Pons (tissue), 1 donor: Measurements from ENCODE around the gene TMEM115.

ENCODE experiments used
- DNase-seq: peaks from one replicate; pipeline ENCODE4 v3.0.0-alpha.2; 2016; ENCODE audit warnings: low spot score

Gene TMEM115, protein sequence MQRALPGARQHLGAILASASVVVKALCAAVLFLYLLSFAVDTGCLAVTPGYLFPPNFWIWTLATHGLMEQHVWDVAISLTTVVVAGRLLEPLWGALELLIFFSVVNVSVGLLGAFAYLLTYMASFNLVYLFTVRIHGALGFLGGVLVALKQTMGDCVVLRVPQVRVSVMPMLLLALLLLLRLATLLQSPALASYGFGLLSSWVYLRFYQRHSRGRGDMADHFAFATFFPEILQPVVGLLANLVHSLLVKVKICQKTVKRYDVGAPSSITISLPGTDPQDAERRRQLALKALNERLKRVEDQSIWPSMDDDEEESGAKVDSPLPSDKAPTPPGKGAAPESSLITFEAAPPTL

DNA sequence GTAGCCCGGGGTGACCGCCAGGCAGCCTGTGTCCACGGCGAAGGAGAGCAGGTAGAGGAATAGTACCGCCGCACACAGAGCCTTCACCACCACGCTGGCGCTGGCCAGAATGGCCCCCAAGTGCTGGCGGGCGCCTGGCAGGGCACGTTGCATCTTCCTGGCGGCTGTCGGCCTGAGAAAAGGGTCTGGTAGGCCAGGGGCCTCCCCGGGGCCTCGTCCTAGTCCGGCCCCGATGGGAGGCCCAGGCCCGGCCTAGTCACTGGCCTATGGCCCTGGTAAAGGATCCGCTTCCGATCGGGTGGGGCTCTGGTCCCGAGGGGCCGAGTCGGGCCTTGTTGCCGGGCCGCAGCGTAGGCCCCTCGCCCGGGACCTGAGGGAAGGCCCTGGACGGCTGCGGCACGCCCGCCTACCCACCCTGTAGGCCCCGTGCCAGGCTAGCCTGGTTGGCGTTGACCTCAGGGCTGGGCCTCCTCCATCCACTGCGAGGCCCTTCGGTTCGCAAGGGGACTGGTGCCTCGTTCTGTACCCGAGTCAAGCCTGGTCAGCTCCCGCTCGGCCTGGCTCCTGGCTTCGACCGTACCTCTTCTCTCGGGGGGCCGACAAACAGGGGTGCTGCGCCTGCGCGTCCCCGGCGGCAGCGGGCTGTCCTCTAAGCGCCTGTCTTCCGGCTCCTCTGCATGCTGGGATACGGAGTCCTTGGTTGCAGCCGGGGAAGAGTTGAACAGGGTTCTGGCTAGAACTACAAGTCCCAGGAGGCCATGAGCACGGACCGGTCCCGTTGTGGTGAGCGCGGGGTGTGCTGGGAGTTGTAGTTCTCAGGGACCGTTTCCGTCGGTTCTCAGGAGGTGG is at the start of gene TMEM115:
Gene TMEM115, minus strand, starts transcription at position 611 of the 849 bp plus-strand sequence. Its CDS starts 458 bp downstream, at position 153.
- peak; percentile 100 for DNase-seq

DNA sequence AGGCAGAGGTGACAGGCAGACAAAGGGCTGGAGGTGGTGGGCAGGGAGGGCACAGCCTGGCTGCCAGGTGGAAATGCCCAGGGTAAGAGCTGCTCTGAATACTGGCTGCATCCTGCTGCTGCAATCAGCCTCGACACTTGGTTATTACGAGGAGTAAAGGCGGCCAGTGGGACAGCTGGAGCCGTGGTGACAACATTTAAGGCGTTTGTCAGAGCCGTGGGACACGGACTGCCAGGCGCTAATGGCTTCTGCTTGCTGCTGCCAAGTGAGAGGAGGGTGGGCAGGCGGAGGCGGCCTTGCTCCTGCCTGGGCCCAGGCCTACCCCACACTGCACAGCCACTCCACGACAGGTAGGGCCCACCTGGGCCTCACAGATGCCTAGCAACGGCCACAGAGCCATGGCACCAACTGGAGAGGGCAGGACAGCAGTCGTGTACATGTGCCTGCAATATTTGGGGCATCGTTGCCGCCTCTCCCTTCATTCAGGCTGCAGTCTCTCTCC is 49.2 kb upstream of the TMEM115 start:
- DNase-seq: no peak

DNA sequence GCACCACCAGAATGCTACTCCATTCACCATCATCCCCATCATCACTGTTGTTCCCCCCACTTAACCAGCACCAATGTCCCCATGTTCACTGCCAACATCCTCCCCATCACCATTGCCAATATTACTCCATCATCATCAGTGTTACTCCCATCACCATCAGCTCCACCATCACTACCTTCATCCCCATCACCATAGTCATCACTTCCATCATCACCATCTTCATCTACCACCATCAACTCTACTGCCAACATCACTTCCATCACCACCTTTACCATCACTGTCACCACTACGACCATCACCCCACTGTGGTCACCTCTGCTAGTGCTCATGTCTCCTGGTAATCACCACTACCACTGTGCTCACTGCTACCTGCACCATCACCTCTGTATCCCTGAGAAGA is 47.2 kb upstream of the TMEM115 start:
- DNase-seq: no peak

DNA sequence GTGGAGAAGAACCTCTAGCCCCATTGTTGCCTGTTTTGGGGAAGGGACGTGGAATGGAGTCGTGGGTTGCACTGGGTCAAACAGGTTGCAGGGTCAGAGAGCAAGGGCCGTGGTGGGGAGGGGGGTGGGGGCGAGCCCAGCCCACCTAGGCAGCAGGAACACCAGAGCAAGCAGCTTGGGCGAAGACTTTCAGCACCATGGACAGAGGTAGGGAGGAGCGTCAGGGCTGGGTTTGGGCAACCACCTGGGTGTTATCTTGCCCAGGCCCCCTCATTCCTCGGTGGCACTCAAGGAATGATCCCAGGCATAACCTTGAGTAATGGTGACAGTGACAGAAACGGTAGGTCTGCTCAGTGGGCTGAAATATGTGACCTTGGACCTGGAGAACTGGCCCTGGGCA is 45.9 kb upstream of the TMEM115 start:
- no peak for DNase-seq

DNA sequence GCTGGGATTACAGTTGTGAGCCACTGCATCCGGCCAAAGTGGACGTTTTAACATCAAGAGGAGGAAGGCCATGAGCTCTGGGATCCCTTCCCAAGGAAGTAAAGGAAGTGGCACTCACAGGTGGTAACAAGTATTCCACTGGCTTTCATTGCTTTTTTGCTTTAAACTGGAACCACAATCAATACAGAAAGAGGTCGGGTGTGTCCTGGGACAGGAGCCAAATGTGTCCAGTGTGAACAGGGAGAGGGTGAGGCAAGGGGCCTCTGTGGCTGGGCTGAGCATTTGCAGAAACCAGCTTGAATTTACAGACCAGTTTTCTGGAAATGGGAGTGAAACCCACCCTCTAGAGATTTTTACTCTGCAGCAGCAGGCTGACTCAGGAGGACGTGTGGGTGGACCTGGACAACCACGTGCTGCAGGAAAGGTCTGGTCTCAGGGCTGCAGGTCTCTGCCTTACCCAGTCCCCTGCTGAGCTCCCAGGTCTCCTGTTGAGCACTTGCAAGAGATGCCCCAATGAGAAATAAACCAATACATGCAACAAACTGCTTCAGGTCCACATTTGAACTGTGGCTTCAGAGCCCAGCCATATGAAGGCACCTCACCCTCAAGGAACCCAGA is 42.8 kb upstream of the TMEM115 start:
- no peak for DNase-seq

DNA sequence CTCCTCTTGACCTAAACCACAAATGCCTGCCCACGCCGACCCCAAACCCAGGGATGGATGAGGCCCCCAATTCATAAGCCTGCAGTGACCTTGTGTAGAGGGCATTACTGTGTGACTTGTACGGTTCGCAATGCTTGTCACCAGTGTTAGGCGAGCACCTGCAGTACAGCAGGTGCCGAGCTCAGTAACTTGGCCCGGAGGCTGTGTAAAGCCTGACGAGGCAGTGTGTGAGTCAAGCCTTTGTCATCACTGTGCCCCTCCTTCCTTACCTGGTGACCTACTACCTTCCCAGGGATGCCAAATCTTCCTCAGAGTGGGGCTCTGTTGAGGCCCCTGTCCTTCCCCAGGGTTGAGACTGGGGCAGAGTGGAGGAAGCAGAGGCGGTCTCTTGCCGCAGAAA is 37.2 kb upstream of the TMEM115 start:
- DNase-seq: no peak

DNA sequence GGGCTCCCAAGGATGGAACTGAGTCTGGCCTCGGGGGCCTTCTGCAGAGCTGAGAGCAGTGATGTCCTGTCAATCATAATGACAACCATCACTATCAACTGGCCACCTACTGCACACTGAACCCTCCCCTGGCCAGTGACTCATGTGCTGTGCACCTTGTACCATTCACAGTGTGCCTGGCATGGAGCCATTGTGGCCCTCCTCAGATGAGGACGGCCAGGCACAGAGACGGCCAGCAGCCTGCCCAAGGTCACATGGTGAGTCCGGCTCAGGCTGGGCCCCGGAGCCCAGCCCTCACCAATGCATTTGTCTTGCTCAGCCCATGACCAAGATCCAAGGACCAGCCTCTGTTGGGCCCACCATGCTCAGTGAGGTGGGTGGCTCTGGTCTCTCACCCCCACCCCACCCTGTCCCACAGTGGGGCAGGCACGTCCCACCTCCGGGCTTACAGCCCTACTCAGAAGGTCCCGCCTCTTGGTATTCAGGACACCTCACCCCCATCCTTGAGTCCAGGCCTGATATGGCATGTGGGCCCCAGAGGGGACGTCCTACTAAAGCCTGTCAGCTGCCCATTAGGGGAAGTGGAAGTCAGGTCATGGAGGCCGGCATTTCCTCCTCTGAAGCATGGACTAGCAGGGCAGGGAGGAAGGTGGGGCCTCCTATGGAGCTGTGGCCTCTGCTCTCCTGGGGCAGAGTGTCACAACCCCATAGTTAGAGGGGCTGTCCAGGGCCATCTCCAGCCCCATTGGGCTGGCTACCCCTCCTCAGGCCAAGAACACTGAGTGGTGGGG is 35.9 kb upstream of the TMEM115 start:
- no peak for DNase-seq

DNA sequence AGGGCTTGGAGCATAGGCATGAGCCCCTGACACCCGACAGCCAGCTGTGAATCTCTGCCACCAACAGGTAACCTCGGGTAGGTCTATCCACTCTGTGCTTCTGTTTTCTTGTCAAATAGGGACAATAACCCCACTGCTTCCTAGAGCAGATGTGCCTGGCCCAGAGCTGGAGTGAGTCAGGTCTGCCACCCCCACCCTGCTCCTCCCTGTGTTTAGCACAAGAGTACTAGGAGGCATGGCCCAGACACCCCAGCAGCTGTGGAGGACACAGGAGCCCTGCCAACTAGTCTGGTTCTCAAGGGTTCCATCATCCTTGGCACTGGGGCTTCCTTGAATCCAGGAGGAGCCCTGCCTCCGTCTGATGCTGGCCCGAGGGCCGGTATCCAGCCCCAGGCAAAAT is 33.7 kb upstream of the TMEM115 start:
- no peak for DNase-seq

DNA sequence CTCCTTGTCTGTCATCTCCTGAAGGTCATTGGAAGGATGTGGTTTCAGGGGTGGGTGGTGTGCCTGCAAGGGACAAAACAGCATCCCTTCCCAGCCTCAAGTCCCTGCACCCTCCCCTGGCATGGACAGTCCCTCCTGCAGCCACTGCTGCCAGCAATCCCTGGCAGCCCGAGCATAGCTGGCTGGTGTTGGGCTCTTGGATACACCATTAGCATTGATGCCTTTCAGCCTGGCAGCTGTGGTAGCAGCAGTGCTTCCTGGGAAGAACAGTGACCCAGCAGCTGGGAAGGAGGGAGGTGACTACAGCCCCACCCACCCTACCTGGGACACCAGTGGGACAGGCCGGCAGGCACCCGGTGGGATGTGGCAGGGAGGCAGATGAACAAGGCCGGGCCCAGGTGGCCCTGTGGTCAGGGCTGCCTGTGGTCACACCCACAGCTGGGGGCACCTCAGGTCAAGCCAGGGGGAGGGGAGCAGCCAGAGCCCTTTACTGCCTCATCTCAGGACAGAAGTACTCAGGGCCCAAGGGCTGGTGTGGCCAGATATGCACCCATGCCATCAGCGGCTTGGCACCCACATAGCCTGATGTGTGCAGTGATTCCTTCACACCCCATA is 32.9 kb upstream of the TMEM115 start:
- DNase-seq: peak; percentile 24

DNA sequence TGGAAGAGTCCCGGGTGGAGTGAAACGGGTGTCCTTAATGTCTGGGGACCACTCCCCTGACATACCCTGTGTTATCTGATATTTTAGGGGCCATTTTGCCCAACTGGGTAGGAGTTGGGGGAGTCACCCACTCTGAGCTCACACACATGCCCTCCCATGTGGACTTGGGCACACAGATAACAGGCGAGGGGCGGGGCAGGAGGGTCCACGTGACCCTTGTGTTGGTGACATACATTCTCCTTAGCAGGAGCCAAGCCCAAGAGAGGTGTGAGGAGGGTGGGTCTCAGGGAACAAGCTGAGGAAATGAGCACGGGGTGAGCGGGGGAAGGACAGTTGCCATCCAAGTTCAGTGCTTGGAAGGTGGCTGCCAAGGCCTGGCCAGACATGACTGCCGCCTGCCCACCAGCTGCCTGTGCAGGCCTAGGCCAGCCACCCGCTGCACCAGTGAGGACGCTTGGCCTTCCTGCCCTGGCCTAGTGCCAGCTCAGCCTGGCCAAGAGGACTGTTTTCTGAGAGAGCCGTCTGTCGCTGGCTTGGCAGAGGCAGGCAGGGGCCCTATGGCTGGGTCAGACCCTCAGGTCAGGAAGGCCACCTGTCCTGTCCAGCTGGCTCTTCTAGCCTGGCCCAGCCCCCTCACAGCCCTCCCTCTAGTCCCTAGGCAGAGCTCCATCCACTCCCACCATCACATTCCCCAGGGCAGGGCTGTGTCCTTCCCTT is 31.3 kb upstream of the TMEM115 start:
- DNase-seq: peak; percentile 31

DNA sequence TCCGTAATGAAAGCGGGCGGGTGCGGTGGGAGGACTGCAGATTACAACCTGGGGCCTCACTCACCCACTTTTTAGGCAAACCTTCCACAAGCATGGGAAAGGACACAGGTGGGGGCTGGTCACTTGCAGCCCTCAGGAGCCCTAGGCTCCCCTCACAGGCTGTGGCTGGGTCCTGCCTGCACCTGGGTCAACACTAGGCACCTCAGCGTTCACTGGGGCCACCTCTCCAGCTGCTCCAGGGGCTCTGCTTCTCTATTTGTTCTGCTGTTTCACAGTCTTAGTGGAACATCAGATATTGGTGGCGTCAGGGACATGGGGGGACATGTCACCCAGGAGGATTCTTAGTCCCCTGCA is 30.1 kb upstream of the TMEM115 start:
- DNase-seq: no peak

DNA sequence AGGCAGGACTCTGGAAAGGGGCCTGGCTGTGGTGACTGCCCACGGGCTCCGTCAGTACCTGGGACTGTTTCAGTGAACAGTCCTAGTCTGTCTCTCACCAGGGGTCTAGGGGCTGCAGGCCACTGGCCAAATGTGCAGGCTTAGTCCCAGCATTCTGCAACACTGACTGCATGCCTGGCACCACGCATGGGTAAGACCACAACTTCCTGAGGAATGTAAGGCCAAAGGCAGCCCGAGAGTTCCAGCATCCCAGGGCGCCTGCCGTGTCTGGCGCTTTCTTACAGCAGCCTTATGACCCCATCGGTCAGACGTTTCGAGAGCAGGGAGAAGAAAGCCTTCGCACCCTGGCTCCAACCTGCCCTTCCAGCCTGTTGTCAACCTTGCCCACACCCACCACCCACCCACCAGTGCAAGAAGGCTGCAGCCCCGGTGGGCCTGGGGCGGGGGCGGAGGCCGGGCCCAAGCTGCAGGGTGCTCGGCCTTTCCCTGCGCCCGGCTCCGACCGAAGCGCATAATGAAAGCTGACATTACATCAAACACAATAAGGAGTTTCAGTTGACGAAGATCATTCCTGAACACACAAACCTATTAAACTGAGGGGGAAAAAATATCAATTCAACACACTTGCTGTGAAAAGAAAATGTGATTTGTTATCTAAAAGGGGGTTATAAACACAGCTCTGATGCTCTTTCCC is 29.5 kb upstream of the TMEM115 start:
- no peak for DNase-seq

DNA sequence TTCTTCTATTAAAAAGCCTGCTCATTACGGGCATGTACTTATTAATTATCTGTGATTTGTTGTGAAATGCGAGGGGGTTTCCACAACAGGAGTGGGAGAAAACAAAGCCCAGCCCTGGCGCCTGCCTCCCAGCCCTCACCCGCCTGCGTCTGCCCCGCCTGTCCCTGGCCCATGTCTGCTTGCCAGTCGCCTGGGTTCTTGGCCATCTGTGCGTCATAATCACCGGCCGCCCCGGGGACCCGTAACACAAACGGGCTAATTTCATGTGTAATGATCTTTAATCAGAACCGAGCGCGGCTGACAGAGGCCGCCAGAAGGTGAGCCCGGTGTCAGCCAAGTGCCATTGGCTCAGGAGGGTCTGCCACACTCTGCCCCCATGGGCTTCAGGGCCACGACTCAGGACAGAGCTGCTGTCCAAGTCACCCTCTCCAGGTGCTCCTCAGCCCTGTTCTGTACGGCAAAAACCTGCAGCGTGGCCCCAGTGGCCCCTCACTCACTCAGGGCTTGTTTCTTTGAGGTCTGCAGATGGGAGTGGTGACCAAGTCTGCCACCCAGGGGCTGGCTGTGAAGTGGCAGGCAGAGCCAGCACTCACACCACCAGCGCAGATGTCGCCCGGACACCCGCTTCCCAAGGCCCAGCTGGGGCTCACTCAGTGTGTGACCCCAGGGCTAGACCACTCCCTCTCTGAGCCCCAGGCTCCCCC is 28.8 kb upstream of the TMEM115 start:
- DNase-seq: no peak

DNA sequence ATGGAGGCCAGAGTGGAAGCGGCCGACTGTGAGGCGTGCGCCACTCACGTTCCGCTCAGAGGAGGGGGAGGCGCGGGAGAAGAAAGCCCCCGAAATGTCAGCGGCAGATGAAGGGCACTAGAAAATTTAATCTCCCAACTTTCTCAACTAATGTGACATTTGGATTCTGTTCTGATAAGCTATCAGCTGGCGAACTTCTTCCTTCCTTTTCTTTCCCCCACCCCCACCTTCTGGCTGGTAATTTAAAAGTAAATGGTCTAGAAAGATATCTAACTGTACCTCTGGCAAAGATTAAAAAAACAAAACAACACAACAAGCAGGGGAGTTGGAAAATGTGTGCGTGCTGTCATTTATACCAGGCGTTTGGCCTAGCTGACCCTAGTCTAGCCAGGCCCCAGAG is 26.4 kb upstream of the TMEM115 start:
- DNase-seq: no peak

DNA sequence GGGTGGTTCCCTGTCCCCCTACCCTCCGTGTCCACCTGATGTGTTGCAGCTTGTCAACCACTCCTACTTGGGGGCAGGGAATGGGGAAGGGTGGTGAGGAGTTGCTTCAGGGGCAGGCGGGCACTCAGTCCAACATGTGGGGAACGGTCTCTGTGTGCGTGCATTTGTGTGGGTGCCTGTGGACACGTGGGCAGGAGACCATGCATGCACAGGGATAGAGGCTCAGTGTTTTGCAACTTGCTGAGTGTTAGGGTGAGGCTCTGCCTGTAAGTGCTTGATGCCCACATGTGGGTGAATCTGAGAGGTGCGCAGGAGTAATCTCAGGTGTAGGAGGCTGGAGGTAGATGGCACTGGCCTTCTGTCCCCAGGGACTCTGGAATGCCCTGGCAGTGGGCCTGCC is 24.4 kb upstream of the TMEM115 start:
- DNase-seq: no peak

DNA sequence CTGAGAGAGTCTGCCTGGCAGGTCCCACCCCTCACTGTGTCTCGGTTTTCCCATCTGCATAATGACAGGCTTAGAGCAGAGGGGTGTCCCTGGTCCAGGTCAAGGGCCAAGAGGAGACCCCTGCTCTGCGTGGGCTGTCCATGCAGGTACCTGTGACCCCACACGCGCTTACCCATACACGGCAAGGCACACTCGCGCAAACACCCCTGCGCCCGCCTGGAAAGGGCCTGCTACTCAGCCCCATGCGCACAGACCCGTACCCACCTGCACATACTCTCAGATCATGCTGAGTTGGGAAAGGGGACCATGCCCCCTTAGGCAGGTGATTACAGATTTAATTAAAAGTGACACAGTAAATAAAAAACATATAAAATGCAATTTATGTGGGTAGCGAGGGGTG is 23.4 kb upstream of the TMEM115 start:
- DNase-seq: no peak

DNA sequence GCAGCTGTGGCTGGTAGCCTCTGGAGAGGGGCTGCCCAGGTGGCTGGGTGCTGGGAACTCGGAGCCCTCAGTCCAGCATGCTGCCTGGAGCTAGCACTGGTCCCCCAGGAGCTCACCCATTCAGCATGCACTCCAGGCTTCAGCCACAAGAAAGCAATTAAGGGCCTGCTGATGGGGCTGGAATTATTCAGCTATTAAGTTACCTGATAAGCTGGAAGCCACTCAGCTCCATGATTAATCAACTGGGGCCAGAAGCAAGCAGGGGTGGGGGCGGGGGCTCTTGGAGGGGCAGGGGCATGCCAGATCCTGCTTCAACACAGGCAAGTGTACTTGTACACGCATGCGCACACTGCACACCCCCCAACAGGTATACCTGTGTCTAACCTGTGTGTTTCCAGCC is 22.1 kb upstream of the TMEM115 start:
- DNase-seq: no peak

DNA sequence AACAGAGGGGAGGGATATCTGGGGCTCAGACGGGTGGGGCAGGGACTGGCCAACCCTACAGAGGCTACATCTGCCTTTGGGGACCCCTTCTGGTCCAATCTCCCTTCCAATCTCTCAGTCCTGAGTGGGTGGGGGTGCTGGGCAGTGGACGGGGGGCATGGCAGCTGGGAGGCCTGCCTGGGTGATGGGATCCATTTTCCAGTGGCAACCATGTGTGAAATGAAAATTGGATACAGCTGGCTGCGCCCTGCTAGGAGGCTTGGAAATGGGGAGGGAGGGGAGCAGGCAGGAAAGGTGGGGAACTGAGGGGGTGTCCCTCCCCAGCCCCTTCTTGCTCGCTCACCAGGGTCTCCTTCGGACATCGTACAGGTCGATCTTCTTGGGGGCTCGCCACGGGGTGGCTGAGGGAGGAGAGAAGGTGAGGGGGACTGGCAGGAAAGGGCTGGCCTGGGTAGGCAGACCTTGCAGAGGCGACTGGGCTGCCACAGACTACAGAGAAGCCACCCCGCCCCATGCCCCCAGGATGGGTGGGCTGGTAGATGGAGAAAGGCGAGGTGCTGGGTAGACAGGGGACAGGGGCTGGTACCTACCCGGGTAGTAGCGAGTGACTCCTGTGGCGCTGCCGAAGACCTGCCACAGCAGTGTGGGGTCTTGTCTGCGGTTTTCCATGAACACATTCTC is 21.2 kb upstream of the TMEM115 start:
- no peak for DNase-seq

DNA sequence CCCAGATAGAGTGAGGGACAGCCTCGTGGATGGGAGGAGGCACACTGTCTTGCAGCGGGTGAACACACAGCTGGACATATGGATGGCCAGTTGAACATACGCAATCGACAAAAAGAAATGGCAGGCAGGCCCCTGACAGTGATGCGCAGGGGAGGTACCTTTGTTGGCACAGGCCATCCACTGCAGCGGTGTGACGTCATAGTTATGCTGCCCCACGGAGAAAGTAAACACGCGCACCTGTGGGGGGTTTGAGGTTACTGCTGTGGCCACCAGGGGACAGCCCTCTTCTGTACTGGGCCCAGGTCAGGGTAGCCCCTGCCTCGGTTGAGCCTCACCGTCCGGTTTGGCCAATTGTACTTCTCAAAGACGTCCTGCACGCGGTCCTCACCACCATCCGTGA is 19.4 kb upstream of the TMEM115 start:
- no peak for DNase-seq
